ENCODE results near the gene LDLR.
"Not testable (repeated sequence)": the region's sequence is repeated elsewhere in the genome, so short reads cannot be mapped to it uniquely, and the experiment has no call there.

Gene LDLR

DNA sequence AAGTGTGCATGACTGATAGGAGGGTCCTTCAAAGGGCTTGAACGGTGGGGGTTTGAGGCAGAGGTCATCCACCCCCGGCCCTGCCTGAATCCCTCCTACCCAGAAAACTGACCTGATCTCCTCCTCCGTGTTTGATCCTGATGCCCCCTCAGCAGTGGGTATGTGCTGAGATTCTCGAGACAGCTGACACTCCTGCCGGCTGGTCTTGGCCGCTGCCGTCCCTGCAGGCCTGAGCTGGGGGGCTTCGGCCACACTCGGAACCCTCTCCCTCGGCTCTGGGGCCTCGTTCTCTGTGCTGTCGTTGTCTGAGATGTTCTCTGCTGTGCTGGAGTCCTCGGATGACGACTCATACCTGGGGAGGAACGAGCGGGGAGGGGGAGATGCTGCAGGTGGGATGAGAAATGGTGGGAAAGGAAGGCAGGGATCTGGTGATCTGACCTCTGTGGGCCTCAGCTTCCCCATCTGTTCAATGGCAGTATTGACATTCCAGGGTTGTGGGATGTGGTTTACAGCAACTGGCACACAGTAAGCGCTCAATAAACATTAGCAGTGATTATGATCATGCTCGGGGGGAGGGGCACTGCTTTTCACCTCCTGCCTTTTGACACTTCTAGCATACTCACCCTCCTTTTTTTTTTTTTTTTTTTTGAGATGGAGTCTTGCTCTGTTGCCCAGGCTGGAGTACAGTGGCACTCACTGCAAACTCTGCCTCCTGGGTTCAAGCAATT is 87.4 kb downstream of the LDLR start:
- no peak for DNase-seq

DNA sequence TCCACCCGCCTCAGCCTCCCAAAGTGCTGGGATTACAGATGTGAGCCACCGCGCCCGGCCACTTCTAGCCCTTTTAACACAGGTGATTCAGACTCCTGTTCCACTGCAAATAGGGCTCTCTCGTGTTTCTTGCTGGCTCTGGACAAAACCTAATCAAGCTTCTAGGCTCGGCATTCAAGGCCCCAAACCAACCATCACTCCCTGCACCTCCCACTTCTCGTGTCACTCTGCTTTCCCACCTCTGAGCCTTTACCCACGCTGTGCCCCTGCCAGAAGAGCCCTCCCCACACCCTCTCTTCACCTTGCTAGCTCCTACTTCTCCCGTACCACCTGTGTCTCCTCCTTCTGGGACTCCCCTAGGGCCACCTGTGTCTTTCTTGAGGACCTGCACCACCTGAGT is 88.3 kb downstream of the LDLR start:
- no peak for DNase-seq

DNA sequence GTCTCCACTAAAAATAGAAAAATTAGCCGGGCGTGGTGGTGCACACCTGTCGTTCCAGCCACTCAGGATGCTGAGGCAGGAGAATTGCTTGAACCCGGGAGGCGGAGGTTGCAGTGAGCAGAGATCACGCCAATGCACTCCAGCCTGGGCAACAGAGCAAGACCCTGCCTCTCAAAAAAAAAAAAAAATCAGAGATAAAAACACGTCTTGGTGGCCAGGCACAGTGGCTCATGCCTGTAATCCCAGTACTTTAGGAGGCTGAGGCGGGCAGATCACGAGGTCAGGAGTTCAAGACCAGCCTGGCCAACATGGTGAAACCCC is 89.8 kb downstream of the LDLR start:
- not testable (repeated sequence) for DNase-seq

DNA sequence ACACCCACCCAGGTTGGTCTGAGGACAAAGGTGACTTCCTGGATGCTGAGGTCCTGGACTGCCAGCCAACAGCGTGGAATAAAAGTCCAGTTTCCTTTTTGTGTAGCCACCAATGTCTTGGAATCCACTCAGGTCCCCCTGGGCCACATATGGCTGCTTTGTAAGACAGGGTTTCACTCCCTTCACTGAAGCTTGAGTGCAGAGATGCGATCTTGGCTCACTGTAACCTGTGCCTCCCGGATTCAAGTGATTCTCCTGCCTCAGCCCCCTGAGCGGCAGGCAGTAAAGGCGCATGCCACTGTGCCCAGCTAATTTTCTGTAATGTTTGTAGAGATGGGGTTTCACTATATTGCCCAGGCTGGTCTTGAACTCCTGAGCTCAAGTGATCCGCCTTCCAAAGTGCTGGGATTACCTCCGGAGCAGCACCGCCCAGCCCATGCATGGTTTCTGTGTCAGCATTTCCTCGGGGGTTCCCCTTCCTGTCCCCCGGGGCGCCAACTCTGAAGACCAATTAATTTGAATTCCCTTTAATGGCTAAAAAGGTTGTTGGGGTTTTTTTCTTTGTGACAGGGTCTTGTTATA is 90.5 kb downstream of the LDLR start:
- no peak for DNase-seq

DNA sequence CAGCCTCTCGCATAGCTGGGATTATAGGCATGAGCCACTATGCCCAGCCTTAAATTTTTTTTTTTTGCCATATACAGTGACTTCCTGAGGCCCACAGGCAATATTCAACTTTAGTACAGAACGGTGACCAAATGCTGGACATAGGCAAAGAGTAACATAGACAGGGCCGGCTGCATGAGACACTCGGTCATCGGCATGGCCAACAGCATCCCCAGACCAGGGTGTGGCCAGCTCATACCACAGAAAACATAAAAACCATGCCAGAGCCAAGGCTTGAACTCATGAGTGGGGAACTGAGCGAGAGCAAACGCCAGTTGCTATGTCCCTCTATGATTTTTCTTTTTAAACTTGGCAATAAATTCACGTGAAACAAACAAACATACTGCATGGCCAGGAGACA is 91.1 kb downstream of the LDLR start:
- DNase-seq = no peak

DNA sequence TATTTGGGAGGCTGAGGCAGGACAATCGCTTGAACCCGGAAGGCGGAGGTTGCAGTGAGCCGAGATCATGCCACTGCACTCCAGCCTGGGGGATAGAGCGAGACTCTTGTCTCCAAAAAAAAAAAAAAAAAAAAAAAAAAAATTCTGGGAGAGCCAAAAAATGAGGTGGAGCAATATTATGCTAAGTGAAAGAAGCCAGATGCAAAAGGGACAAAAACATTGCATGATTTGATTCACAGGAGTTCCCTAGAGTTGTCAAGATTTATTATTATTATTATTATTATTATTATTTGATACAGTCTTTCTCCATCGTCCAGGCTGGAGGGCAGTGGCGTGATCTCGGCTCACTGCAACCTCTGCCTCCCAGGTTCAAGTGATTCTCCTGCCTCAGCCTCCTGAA is 91.7 kb downstream of the LDLR start:
- DNase-seq = not testable (repeated sequence)

DNA sequence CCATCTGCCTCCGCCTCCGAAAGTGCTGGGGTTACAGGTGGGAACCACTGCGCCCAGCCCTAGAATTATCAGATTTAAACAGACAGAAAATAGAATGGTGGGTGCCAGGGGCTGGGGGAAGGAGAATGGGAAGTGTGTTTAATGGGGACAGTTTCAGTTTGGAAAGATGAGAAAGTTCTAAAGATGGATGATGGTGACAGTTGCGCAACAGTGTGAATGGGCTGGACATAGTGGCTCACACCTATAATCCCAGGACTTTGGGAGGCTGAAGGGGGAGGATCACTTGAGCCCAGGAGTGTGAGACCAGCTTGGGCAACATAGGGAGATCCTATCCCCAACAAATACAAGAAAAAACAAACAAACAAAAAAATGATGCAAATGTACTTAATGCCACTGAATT is 92.2 kb downstream of the LDLR start:
- DNase-seq = no peak
